Activated CD8-positive, alpha-beta memory T cell treated with anti-CD3 and anti-CD28 coated beads for 4 hours (primary cell): Measurements from ENCODE around the gene NMT1.

Experiments
- DNase-seq, 2 donors: peaks; one replicate each; pipeline ENCODE4 v3.0.0-alpha.2; 2020; ENCODE audit warnings: low read depth in 2 of 2

The NMT1 gene

DNA sequence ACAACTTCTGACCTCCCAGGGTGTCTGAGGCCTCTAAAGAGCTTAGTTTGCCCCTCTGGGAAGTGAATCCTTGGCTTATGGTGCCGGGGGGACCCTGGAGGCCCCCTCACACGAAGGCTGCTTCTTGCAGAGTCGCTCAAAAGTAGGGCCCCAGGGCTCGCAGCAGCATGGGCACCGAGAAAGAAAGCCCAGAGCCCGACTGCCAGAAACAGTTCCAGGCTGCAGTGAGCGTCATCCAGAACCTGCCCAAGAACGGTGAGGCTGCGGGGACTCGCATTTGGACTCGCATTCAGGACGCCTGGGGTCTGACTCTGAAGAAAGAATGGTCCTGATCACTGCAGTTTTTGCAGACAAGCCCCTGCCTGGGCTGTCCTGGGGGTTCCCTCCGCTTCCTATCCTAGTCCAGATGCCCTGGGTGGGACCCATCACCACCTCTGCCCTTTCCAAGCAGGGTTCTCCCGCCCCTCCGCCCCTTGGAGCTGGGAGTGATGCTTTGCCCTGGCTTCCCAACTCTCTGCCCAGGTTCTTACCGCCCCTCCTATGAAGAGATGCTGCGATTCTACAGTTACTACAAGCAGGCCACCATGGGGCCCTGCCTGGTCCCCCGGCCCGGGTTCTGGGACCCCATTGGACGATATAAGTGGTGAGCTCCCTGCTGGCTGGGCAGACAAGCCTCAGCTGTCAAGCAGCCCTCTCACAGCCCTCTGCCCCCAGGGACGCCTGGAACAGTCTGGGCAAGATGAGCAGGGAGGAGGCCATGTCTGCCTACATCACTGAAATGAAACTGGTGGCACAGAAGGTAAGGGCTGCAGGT, 75.1 kb downstream of the NMT1 start:
- no peak for DNase-seq

DNA sequence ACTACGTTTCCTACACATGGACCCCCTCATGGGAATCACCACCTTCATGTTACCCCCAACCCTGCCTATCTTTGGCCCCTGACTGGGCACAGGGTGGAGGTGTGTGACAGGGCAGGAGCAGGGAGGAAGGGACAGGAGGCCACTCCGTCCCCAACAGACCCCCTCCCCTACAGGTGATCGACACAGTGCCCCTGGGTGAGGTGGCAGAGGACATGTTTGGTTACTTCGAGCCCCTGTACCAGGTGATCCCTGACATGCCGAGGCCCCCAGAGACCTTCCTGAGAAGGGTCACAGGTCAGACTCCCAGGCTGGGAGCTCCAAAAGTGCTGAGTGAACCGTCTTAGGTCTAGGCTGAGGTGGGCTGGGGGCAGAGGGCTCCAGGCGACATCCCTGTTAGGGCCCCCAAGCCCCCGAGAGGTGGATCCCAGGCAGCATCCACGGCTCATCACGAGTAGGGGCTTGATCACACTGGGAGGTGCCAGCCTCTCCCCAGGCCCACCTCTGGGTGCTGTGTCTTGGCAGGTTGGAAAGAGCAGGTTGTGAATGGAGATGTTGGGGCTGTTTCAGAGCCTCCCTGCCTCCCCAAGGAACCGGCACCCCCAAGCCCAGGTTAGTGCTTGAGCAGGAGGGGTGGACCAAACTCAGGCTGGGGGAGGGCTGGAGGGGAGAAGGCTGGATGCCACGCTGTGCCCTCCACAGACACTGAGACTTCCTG, 75.9 kb downstream of the NMT1 start:
- no peak for DNase-seq

DNA sequence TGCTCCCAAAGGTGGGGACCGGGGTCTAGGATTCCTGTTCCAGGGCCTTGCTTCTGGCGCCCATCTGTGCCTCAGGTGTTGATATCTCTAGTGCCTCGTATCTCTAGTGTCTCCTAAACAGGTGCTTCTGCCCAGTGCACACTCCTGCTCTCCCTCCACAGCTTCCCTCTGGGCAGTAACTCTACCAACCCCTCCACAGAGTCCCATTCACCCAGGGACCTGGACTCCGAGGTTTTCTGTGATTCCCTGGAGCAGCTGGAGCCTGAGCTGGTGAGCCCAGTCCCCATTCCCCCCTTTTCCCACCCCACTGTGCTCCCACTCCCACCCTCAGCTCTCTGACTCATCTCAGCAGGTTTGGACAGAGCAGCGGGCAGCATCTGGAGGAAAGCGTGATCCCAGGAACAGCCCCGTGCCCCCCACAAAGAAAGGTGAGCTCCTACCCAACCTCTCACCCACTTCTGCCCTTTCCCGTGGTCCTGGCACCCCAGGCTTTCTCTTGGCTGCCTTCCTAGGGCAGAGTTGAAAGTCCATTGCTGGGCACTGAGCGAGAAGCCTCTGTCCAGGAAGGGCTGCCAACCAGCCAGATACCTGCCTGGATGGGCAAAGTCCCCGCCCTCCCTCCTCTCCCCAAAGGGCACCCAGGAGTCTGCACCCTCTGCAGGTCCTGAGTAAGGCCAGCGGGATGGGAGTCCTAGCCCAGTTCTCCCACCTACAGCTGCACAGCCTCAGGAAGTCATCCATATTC, 76.6 kb downstream of the NMT1 start:
- DNase-seq: no peak

DNA sequence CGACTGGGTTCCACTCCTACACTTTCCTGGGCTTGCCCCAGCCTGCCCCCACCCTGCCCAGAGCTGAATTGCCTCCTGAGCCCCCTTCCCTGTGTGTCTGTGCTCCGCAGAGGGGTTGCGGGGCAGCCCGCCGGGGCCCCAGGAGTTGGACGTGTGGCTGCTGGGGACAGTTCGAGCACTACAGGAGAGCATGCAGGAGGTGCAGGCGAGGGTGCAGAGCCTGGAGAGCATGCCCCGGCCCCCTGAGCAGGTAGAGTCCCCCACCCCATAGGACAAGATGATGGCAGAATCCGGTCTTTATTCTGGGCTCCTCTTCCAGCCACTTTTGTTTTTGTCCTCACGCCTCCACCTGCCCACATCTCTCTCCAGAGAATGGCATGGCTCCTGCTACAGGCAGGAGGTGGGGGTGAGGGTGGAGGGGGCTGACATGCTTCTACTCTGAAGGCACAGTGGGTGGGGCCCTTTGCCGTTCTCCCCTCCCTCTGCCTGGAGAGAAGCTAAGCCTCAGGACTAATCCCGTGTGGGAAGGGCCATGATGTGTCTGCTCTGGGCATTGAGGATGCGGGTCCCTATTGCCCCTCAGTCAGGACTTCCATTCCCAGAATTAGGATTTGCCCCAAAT, 77.9 kb downstream of the NMT1 start:
- DNase-seq: no peak

DNA sequence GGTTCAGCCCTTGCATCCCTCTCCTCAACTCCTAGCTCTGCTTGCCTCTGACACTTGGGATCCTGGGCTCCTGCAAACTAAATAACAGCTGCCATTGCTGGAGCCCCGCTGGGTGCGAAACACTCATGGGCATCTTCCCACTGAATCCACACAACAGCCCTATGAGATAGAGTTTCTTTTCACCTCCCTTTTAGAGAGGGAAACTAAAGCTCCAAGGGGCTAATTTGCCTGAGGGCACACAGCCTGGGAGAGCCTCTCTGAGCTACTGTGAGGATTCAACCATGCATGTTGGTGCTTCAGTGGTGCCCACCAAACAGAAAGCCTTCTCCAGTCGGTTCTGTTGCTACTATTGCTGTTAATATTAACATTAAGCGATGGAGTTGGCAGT, 78.4 kb downstream of the NMT1 start:
- DNase-seq: no peak

DNA sequence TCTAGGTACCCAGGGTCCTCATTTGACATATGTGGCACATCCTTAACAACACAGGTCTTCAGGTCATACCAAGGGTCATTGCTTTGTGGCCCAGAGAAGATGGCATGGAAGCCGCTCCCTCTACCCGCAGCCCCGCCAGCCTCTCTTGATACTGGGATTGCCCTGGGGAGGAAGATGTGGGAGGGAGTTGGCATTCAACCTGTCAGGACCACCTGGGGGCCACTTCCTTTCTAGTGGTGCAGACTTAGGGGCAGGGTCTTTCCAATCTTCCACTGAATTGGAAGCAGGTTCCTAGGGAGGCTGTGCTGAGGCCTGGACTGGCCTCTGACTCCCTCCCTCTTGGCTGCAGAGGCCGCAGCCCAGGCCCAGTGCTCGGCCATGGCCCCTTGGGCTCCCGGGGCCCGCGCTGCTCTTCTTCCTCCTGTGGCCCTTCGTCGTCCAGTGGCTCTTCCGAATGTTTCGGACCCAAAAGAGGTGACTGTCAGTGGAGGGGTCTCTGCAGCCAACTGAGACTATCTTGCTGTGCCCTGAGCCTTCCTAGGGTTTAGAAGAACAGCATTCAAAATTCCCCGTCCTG, 82.1 kb downstream of the NMT1 start:
- DNase-seq: no peak

DNA sequence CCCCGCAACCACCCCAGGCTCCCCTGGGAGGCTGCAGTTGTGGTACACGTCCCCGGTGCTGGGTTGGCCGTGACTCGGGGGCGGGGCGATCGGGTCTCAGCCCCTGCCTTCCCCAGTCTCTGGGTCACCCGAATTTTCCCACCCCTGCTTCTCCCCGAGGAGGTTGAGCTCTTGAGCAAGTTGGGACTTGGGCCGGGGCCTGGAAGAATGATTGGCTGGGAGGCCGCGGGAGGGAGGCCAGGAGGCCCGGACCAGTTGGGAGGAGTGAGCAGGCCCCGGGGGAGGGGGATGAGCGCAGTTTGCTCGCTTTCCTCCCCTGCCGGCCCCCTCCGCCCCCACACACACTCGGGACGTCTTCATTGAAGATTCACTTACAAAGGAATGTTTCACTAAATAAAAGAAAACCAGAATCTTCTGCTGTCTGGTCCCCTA, 82.7 kb downstream of the NMT1 start:
- DNase-seq: no peak

DNA sequence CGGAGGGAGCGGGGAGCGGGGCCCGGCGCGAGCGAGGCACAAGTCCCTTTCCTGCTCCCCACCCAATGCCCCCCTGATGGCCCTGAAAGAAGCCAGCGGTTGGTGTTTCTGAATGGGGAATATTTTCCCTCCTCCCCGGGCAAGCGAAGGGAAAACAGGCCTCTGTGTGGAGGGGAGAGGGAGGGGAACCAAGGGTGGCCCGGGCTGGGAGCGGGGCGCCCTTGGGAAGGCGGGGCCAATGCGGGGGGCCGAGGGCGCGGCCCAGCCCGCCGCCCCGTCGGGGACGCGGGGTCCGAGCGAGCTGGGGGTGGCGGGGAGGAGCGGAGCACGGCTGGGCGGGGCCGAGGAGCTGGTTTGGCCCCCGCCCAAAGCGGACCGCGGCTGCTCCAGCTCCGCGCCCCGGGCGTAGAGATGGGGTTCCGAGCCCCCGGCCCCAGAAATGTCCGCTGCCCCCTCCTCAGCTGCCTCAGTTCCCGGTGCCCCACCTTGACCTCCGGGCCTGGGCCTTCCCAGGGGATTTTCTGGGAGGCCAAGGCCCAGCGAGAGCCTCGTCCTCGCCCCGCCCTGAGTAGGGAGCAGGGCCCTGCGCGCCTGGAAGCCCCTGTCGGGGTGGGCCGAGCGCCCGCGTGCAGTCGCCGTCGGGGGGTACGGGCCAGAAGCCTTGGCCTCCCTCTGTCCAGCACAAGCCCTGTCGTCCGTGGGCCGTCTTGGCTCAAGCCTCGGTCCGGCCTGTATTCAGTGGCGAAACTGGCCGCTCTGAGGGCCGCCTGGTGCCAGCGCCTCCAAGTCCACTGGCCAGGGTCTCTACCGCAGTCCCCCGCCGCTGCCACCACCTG, 83.3 kb downstream of the NMT1 start:
- no peak for DNase-seq

DNA sequence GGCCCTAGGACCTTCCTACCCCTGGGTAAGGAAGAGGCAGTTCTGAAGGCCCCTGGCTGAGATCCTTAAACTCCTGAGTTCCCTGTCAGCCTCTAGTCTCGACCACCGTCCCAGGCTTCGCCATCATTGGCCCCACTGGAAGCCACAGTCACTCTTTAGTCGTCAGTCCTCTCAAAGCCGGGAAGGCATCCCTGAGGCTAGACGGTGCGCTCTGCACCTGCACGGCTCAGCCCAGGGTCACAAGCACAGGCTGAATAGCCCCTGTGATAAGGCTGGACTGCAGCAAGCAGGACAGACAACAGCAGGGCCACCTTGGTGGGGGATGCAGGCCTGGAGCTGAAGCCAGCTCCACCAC, 83.9 kb downstream of the NMT1 start:
- DNase-seq: no peak

DNA sequence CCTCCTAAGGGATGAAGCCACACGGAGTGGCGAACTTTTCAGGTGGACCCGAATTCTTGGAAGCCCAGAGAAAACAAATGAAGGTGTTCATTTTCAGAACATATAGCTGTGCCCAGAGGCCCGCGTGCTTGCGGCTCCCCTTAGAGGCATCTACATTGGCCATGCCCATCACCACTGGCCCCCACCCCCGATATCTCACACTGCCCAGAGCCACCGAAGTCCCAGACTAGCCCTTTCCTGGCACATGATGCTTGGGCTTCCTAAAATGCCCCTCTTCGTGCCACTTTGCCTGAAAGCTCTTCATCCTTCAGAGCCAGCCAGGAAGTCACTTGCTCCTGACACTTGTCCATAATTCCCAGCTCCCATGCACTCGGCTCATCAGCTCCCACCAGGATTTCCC, 85.0 kb downstream of the NMT1 start:
- no peak for DNase-seq

DNA sequence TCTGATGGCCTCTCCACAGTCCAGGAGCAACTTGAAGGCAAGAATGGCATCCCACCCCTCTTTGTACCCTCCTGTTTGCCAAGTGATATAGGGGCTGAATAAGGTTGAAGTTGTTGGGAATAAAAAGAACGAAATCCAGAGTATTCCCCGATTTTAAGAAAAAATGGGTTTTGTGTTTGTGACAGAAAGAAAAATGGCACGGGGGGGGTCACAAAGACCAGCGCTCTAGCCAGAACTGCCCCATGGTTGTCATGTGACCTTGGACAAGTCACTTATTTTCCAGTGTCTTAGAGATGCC, 85.4 kb downstream of the NMT1 start:
- DNase-seq: no peak

DNA sequence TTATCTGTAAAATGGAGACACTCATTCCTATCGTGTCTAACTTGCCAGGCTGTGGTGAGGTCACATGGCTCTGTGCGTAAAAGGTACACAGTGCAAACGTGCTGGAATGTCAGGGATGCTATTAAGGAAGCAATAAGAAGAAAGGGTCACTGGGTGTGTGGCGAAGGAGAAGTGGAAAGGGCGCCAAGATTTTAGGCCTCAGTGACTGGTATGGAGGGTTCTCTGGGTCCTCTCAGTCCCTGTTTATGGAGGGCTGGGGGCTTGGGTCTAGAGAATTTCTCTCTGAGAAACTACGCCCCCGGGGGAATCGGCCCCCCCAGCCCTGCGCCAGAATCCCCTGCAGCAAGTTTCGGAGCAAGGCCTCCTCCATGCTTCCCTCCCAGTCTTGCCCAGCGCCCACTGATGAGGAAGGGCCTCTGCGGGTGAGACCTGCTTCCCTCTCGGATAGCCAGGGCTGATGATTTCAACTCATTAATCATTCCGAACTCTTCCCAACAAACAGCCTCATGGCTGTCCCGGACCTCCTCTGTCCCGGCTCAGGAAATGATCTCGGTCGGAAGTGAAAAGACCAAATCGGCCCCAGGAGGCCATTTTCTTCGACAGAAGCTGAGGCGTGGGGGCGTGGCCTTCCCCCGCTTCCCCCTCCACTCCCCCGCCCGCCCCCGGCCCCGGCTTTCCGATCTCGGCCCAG, 85.9 kb downstream of the NMT1 start:
- DNase-seq: no peak

DNA sequence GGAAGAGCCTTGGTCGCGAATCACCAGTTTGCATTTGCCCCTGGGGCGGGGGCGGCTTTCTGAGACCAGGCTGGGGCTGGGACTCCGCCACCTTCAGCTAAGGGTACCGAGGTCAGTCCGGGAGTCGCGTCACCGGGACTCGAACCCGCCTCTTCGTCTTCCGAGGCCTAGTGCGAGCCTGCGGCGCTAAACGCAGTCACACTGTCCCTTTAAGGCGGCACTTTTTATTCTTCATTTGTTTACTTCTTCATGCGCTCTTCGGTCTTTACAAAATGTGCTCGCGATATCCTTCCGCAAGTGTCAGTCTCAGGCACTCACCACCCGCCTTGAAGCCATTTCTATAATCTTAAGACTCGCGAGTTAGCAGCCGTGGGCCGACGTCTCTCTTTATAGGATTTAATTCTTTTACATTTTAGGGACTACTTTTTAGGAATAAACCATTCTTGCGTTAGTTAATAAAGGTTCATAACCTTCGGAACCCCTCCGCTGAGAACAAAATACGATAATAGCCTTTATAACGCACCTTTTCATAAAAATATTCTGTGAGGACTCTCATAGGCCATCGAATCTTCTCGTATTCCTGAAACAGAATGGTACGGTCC, 86.6 kb downstream of the NMT1 start:
- peak in 1 of 2 donors; percentile 61 for DNase-seq

DNA sequence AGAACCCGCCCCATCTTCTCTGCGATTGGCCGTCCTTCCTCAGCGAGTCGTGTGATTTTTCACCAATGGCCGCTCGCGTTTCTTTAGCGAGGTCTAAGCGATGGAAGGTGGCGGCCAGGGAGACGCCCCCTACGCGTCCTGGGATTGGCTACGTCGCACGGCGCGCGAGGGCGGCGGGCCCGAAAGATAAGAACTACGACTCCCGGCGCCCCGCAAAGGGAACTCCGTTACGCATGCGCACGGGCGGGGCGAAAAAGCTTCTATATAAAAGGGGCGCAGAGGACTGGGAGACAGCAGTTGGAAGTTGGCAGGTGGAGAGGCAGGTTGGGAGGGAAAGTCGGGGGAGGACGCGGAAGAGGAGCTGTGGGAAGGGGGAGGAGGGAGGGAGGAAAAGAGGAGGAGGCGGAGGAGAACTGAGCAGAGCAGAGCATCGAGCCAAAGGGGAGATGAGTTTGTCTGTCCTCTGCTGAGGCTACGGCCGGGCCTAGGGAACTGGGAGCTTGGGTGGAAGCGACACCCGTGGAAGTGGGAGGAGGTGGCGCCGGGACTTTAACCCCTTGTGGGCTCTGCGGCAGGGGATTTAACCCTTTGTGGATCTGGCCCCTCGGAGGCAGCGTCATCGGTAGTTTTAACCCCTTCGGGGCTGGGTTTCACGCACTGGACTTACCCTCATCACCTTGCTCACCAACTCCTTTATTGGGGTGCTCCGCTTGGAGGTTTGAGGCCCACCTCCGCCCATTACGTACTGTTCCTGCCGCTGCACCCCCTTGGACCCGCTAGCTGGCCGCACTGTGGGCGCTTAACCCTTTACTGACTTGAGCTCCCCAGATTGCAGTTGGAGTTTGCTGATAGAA, 87.3 kb downstream of the NMT1 start, which contains the start of gene HEXIM1:
TSS of gene HEXIM1 (plus strand) at position 293 of the 854 bp plus-strand sequence. CDS start 716 bp downstream, outside the sequence.
- peak; percentile 97 to 98 for DNase-seq

DNA sequence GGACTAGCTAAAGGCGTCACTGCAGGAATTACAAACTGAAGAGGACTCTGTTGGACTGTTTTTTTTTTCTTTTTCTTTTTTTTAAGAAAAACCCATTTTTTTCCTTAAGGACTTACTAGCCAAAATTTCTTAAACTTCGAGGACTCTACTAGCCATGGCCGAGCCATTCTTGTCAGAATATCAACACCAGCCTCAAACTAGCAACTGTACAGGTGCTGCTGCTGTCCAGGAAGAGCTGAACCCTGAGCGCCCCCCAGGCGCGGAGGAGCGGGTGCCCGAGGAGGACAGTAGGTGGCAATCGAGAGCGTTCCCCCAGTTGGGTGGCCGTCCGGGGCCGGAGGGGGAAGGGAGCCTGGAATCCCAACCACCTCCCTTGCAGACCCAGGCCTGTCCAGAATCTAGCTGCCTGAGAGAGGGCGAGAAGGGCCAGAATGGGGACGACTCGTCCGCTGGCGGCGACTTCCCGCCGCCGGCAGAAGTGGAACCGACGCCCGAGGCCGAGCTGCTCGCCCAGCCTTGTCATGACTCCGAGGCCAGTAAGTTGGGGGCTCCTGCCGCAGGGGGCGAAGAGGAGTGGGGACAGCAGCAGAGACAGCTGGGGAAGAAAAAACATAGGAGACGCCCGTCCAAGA, 88.0 kb downstream of the NMT1 start:
- peak in 1 of 2 donors; percentile 49 for DNase-seq

DNA sequence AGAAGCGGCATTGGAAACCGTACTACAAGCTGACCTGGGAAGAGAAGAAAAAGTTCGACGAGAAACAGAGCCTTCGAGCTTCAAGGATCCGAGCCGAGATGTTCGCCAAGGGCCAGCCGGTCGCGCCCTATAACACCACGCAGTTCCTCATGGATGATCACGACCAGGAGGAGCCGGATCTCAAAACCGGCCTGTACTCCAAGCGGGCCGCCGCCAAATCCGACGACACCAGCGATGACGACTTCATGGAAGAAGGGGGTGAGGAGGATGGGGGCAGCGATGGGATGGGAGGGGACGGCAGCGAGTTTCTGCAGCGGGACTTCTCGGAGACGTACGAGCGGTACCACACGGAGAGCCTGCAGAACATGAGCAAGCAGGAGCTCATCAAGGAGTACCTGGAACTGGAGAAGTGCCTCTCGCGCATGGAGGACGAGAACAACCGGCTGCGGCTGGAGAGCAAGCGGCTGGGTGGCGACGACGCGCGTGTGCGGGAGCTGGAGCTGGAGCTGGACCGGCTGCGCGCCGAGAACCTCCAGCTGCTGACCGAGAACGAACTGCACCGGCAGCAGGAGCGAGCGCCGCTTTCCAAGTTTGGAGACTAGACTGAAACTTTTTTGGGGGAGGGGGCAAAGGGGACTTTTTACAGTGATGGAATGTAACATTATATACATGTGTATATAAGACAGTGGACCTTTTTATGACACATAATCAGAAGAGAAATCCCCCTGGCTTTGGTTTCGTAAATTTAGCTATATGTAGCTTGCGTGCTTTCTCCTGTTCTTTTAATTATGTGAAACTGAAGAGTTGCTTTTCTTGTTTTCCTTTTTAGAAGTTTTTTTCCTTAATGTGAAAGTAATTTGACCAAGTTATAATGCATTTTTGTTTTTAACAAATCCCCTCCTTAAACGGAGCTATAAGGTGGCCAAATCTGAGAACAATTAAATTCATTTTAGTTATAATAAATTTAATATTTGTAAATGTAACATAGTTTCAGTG, 88.8 kb downstream of the NMT1 start:
- DNase-seq: no peak
